Activated CD4-positive, alpha-beta memory T cell treated with anti-CD3 and anti-CD28 coated beads for 36 hours (primary cell): Measurements from ENCODE around the gene FGG. TPM values are rescaled to one million over a fixed set of nuclear protein-coding genes. Genes with fewer than 3 reads are reported as not detected.

Source experiments
- CTCF ChIA-PET: fragments of 350-600 bp; sonication (Branson Sonifier 250); formaldehyde crosslinking; loops from one replicate; lab custom pipeline; 2021; ENCODE audit warnings: antibody characterized with exemption, inconsistent platforms; lab: Charles Lee
- POLR2A ChIA-PET: fragments of 350-600 bp; sonication (Branson Sonifier 250); formaldehyde crosslinking; loops from one replicate; lab custom pipeline; 2021; ENCODE audit warnings: antibody characterized with exemption; lab: Charles Lee
- DNase-seq: peaks from one replicate; pipeline ENCODE4 v3.0.0-alpha.2; 2020
- H3K27ac Mint-ChIP-seq: one replicate; pipeline ENCODE4 v1.8.0; 2021; ENCODE audit warnings: mixed read lengths
- H3K27me3 Mint-ChIP-seq: one replicate; pipeline ENCODE4 v1.8.0; 2021; ENCODE audit warnings: mixed read lengths
- H3K36me3 Mint-ChIP-seq: one replicate; pipeline ENCODE4 v1.8.0; 2021; ENCODE audit warnings: mixed read lengths
- H3K4me1 Mint-ChIP-seq: one replicate; pipeline ENCODE4 v1.8.0; 2021; ENCODE audit warnings: low read depth, mixed read lengths
- H3K4me3 Mint-ChIP-seq: one replicate; pipeline ENCODE4 v1.8.0; 2021; ENCODE audit warnings: mild to moderate bottlenecking, mixed read lengths
- H3K9me3 Mint-ChIP-seq: one replicate; pipeline ENCODE4 v1.8.0; 2021; ENCODE audit warnings: mixed read lengths
- intact Hi-C: fragments of 100-400 bp; cut with micrococcal nuclease; formaldehyde crosslinking; loops from one replicate; pipeline ENCODE4 v1.15.1; 2023
- total RNA-seq, 2 experiments: library from RNA; stranded (reverse); gene quantifications; one replicate each; pipeline ENCODE4 v1.2.3, GENCODE V29; 2021

FGG gene
- not detected for total RNA-seq

DNA sequence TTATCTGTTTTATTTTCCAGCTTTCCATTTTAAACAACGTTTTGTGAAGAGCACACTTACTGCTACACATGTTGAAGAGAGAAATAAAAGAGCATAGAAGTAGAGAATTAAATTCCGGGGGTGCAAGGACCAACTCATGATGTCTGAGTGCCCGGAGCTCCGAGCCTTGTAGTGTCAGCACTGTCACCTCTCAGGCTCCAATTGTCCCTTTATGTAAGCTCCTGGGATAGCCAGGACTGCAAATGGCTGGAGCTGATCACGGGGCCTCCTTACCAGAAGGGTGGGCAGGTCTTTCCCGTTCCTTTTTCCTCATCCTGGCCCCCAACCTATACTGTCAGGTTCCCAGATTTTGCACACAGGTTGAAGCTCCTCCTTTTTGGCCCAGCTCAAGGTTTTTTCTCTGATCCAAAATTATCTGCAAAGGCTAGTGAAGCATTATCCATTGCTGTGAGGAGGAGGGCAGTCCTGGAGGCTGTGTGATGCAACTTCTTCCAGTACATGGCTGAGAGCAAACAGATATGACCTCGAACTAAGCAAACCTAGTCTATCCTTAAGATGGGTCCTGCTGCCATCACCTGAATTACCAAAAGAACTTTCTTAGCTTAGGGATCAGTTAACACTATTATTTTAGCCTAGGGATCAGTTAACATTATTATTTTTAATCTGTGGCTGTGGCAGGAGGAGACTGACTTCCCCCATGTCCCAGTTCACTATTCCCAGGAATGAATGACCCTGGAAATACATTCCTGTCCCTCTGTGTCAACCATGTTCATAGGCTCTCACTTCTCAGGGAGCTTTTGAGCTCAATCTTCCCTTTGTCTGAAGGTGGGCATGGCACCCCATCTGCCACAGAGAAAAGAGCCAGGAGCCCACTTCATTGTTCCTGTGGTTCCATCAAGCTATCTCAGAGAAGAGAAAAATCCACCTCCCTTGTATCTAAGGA lies at the start of gene FGG:
Gene FGG, minus strand, starts transcription at position 185 of the 943 bp plus-strand sequence. Its CDS starts 47 bp downstream, at position 138.
- POLR2A ChIA-PET: no interaction called here
- CTCF ChIA-PET: interaction anchor here (1.0 to 1.9 kb wide), 3 partner anchors 9 to 53 kb away, joined by 3 to 8 read pairs (median 5); no protein-coding TSS in a partner anchor

DNA sequence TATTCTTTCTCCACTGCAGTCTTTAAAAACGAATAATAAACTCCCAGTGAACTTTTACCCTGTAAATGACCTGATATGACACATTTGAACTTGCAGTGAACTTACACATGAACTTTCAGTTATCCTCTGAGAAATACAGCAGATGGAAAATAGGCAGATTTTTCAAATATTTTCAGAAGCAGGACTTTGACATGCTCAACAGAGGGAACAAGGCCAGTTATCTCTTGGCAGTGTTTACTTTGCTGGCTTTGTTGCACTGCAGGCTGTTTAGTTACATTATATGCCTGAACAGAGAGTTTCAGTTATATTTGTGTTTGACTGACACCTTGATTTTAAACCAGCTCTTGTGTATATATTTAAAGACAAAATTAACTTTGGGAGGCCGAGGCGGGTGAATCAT lies 47.6 kb upstream of the FGG start:
- Mint-ChIP-seq H3K4me3 (no peak overlapping the region), H3K27ac (no peak overlapping the region), H3K36me3 (no peaks in the 10 kb centered on the region), H3K27me3 (peaks cover 17% of the 10 kb centered on the region), H3K4me1 (no peaks in the 10 kb centered on the region), H3K9me3 (peaks cover 2% of the 10 kb centered on the region)
- ChIA-PET CTCF (no interaction called here), POLR2A (no interaction called here)
- DNase-seq: no peak
- intact Hi-C loops: no loop called here

More for the DNA sequence above, at the start of gene FGG:
- intact Hi-C loops: no loop called here
- H3K4me3 Mint-ChIP-seq: no peak within 1 kb of the TSS
- H3K27ac Mint-ChIP-seq: no peak within 1 kb of the TSS
- no peaks in the 10 kb centered on the region for H3K36me3 Mint-ChIP-seq
- H3K27me3 Mint-ChIP-seq: peaks cover 11% of the 10 kb centered on the region
- H3K9me3 Mint-ChIP-seq: no peaks in the 10 kb centered on the region
- peaks cover 8% of the 10 kb centered on the region for H3K4me1 Mint-ChIP-seq
- no peak for DNase-seq

DNA sequence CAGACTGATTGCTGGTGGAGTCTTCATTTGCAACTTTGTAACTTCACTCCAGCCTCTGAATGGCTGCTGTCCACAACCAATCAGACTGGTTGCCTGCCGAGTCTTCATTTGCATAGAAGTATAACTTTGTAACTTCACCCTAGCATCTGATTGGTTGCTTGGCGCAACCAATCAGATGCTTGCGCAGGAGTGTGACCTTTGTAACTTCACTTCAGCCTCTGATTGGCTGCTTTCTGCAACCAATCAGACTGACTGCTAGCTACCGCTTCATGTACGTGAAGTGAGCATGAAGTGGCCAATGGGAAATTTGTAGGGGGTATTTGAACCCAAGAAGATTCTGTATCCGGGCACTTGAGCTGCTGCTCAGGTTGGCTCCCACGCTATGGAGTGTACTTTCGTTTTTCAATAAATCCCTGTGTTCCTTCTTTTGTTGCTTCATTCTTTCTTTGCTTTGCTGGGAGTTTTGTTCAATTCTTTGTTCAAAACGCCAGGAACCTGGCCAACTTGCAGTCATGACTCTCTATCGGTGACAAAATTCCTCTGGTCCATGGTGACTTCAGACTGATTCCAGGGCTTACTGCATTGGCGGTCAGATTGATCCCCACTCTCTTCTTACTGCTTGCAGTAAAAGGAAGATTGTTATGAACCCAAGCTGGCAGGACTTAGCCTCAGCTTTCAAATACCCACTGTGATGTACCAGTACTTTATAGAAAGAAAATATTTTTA lies 46.4 kb upstream of the FGG start:
- H3K4me3 Mint-ChIP-seq: no peak overlapping the region
- peaks cover 20% of the 10 kb centered on the region for H3K27me3 Mint-ChIP-seq
- intact Hi-C loops: no loop called here
- no peaks in the 10 kb centered on the region for H3K4me1 Mint-ChIP-seq
- ChIA-PET POLR2A (no interaction called here), CTCF (no interaction called here)
- no peaks in the 10 kb centered on the region for H3K36me3 Mint-ChIP-seq
- no peak for DNase-seq
- H3K27ac Mint-ChIP-seq: no peak overlapping the region
- H3K9me3 Mint-ChIP-seq: peaks cover 2% of the 10 kb centered on the region

DNA sequence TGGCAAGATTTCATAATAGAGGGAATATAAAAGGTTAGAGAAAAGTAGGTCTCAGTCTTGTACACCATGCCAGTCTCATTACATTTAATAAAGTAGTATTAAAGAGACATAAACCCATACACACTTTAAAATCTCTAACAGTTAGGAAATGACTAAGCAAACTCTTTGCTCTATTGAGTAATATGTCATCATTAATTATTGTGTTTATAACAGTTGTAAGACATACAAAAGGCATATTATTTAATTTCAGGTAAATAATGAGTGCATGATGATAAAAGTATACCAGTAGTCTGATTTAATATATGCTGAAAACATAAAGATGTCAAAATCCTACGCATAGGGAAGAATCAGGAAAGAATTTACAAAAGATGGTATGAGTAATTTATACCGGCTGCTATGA lies 31.0 kb upstream of the FGG start:
- Mint-ChIP-seq H3K9me3 (no peaks in the 10 kb centered on the region), H3K27me3 (peaks cover 9% of the 10 kb centered on the region), H3K4me1 (no peaks in the 10 kb centered on the region), H3K4me3 (no peak overlapping the region), H3K27ac (no peak overlapping the region), H3K36me3 (no peaks in the 10 kb centered on the region)
- no peak for DNase-seq
- POLR2A ChIA-PET: no interaction called here
- intact Hi-C loops: no loop called here
- CTCF ChIA-PET: interaction anchor here (0.6 kb wide), 1 partner anchor 1310 kb away, joined by 4 read pairs; no protein-coding TSS in a partner anchor

DNA sequence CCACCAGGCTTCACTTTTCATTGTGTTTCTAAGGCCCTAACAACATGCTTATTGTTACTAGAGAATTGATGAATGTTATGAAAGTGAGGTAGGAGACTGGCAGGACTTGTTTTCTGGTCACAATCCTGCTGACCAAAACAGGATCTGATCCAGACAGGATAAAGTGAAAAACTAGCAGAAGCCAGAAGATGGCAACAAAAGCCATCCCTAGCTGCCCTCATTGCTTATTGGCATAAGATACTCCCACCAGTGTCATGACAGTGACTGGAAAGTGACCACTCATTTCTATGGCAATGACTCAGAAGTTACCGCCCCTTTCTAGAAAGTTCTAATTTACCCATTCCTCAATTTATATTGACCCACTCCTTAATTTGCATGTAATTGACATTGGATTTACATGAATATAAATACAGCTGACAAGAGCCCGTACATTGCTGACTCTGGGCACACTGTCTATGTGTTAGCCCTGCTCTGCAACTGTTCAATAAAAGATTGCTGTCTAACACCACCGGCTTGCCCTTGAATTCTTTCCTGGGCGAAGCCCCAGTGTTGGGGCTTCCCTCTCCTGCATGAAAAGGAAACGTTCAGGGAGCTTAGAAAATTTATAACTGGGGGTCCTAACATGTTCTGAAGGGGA lies 30.0 kb upstream of the FGG start:
- ChIA-PET POLR2A (no interaction called here), CTCF (no interaction called here)
- no peaks in the 10 kb centered on the region for H3K4me1 Mint-ChIP-seq
- intact Hi-C loops: no loop called here
- H3K9me3 Mint-ChIP-seq: no peaks in the 10 kb centered on the region
- H3K27me3 Mint-ChIP-seq: peaks cover 7% of the 10 kb centered on the region
- H3K27ac Mint-ChIP-seq: no peak overlapping the region
- H3K36me3 Mint-ChIP-seq: no peaks in the 10 kb centered on the region
- no peak overlapping the region for H3K4me3 Mint-ChIP-seq
- DNase-seq: no peak

DNA sequence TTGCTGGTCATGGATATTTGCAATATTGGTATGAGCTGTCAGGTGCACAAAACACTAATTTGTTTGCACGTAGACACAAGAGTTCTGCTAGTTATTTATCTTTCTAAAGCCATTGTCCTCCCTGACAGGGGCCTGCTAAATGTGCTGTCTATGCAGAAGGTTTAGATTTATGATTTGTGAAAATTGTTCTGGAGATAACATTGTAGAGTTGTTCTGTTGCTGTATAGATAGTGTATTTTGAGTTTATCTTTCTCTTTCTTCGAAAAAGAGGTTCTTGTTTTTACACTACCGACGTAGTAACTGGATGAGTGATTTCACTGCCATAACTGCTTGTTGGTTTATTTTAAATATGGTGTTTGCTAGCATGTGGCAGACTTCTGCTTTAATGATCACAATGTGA lies 28.5 kb upstream of the FGG start:
- ChIA-PET CTCF (interaction anchor here (1.2 kb wide), 1 partner anchor 15 kb away, joined by 4 read pairs; no protein-coding TSS in a partner anchor), POLR2A (no interaction called here)
- Mint-ChIP-seq H3K27ac (no peak overlapping the region), H3K4me3 (no peak overlapping the region), H3K27me3 (peaks cover 7% of the 10 kb centered on the region), H3K4me1 (no peaks in the 10 kb centered on the region), H3K36me3 (no peaks in the 10 kb centered on the region), H3K9me3 (no peaks in the 10 kb centered on the region)
- intact Hi-C loops: no loop called here
- no peak for DNase-seq

DNA sequence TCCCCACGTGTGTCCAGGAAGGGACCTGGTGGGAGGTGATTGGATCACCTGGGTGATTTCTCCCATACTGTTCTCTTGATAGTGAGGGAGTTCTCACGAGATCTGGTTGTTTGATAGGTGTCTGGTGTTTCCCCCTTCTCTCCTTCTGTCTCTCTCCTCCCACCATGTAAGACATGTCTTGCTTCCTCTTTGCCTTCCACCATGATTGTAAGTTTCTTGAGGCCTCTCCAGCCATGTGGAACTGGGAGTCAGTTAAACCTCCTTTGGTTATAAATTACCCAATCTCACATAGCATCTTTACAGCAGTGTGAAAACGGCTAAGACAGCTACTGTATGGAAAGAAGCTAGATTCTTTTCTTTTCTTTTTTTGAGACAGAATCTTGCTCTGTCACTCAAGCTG lies 21.6 kb upstream of the FGG start:
- POLR2A ChIA-PET: no interaction called here
- no peaks in the 10 kb centered on the region for H3K4me1 Mint-ChIP-seq
- no peak overlapping the region for H3K27ac Mint-ChIP-seq

DNA sequence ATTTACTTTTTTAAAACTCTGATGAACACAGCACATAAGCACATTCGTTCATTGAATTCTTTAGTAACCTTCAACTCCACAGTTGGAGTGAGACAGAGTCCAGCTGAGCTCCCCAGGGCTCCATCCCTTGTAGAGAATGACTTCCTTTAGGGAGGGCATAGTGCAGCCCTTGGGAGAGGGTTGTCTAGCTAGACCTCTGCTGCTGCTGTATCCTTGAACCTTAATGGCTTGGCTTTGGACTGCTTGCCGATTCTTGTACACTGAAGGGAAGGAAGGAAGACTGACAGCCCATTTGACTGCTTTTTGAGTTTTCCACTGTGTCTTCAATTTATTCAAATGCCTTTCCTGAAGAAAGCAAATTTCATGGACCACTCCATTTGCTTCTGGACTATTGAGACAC lies 19.4 kb upstream of the FGG start:
- no peaks in the 10 kb centered on the region for H3K36me3 Mint-ChIP-seq
- H3K4me1 Mint-ChIP-seq: no peaks in the 10 kb centered on the region
- no peak for DNase-seq
- no peak overlapping the region for H3K4me3 Mint-ChIP-seq
- intact Hi-C loops: no loop called here
- ChIA-PET CTCF (no interaction called here), POLR2A (no interaction called here)
- H3K27me3 Mint-ChIP-seq: peaks cover 24% of the 10 kb centered on the region
- no peaks in the 10 kb centered on the region for H3K9me3 Mint-ChIP-seq
- no peak overlapping the region for H3K27ac Mint-ChIP-seq

More for the DNA sequence above, 21.6 kb upstream of the FGG start:
- Mint-ChIP-seq H3K4me3 (no peak overlapping the region), H3K36me3 (no peaks in the 10 kb centered on the region), H3K27me3 (peaks cover 24% of the 10 kb centered on the region), H3K9me3 (no peaks in the 10 kb centered on the region)
- no peak for DNase-seq
- CTCF ChIA-PET: interaction anchor here (1.1 to 1.5 kb wide), 3 partner anchors 9 to 173 kb away, joined by 3 to 5 read pairs (median 5); no protein-coding TSS in a partner anchor
- intact Hi-C loops: no loop called here

DNA sequence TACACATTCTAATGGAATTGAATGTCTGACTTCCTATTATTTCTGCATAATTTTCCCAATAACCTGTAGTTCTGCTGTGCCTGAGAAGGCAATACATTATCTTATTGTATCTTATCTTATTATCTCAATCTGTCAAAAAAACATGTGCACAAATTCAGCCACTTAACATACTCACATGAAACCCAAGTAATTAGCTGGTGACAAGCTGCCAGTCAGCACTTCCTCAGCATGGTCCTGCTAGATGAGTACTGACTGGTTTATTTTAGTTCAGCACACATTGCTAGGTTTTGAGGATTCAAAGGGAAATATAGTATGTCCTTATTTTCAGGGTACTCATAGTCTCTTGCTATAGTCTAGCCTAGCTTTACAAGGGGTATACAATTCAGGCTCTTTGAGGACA lies 17.9 kb upstream of the FGG start:
- ChIA-PET POLR2A (no interaction called here), CTCF (interaction anchor here (1.0 kb wide), 1 partner anchor 71 kb away, joined by 3 read pairs; no protein-coding TSS in a partner anchor)
- H3K36me3 Mint-ChIP-seq: no peaks in the 10 kb centered on the region
- H3K4me1 Mint-ChIP-seq: no peaks in the 10 kb centered on the region
- H3K27ac Mint-ChIP-seq: no peak overlapping the region
- intact Hi-C loops: no loop called here
- DNase-seq: no peak
- peaks cover 25% of the 10 kb centered on the region for H3K27me3 Mint-ChIP-seq
- no peak overlapping the region for H3K4me3 Mint-ChIP-seq
- H3K9me3 Mint-ChIP-seq: no peaks in the 10 kb centered on the region

DNA sequence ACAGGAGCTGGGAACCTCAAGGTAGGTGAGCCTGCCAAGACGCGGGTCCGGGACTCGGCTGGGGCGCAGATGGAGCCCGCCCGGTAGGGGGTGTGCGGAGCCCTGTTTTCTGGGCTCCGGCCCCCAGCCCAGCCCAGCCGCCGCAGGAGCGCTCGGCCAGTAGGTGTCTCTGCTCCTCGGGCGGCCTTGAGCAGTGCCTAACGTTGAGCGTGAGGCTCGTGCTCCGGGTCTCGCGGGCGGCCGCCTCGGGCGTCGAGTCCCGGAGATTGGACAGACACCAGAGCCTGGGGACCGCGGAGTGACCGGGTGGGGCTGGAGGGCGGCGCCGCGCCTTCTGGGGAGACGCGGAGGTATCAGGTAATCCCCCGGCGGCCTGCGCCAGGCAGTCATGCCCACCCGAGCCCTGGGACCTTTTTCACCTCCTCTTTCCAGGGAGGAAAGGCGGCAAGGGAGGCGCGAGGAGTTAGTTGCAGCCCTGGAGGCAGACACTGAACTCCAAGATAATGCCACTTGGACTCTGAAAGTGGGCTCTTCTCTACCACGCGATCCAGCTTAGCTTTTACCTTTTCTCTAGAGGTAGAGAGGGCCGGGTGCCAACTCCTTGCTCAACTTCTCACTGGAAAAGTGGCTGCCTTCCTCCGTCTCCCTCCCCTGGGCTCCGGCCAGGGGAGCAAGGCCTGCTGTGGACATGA lies 14.5 kb upstream of the FGG start:
- CTCF ChIA-PET: interaction anchor here (1.0 to 10.9 kb wide), 3 partner anchors 9 to 74 kb away, joined by 3 to 222 read pairs (median 4); partner anchors contain the start of gene PLRG1
- intact Hi-C loops: loop anchor here (10.0 kb wide), 2 partner anchors 748 to 842 kb away; partner anchors contain the start of genes MAP9 and SFRP2
- Mint-ChIP-seq H3K4me1 (no peaks in the 10 kb centered on the region), H3K4me3 (no peak overlapping the region), H3K36me3 (no peaks in the 10 kb centered on the region), H3K27me3 (peaks cover 15% of the 10 kb centered on the region), H3K27ac (no peak overlapping the region), H3K9me3 (no peaks in the 10 kb centered on the region)
- POLR2A ChIA-PET: no interaction called here
- peak; percentile 68 for DNase-seq

DNA sequence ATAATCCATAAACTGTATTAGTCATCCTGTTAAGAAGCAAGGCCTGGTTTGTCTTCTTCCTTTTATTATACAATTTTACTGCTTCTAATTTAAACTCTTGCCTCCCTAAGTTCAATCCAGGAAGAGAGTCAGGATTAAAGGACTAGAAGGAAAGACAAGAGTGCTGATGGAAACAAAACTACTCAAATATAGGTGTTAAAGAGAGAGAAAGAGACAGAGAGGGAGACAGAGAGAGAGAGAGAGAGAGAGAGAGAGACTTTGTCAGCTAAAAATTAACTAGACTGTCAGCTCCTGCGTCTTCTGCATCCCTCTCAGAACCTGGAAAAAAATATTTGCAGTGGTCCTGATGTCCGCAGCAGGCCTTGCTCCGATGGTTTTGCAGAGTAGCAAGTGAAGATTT lies 13.5 kb upstream of the FGG start:
- Mint-ChIP-seq H3K27ac (no peak overlapping the region), H3K36me3 (no peaks in the 10 kb centered on the region), H3K9me3 (no peaks in the 10 kb centered on the region), H3K27me3 (peaks cover 12% of the 10 kb centered on the region), H3K4me3 (no peak overlapping the region), H3K4me1 (no peaks in the 10 kb centered on the region)
- DNase-seq: no peak
- ChIA-PET CTCF (interaction anchor here (1.0 to 10.9 kb wide), 5 partner anchors 8 to 73 kb away, joined by 3 to 222 read pairs (median 5); partner anchors contain the start of genes FGB and PLRG1), POLR2A (no interaction called here)
- intact Hi-C loops: loop anchor here (10.0 kb wide), 2 partner anchors 749 to 841 kb away; partner anchors contain the start of genes MAP9 and SFRP2
